Activated T-cell treated with anti-CD3 and anti-CD28 coated beads, Interleukin-2, amount 50 U/mL, for 24 hours (primary cell): Measurements from ENCODE around the gene ATXN7L1.
"Not testable (repeated sequence)": the region's sequence is repeated elsewhere in the genome, so short reads cannot be mapped to it uniquely, and the experiment has no call there.

ENCODE experiments used
- DNase-seq: peaks from one replicate; pipeline ENCODE4 v3.0.0-alpha.2; 2020
- H3K27ac Mint-ChIP-seq: 2 replicates; pipeline ENCODE4 v1.8.0; 2020; ENCODE audit warnings: mild to moderate bottlenecking, mixed read lengths
- H3K27me3 Mint-ChIP-seq: 2 replicates; pipeline ENCODE4 v1.8.0; 2020; ENCODE audit warnings: mixed read lengths
- H3K36me3 Mint-ChIP-seq: 2 replicates; pipeline ENCODE4 v1.8.0; 2020; ENCODE audit warnings: low read depth, mixed read lengths
- H3K4me1 Mint-ChIP-seq: 2 replicates; pipeline ENCODE4 v1.8.0; 2020; ENCODE audit warnings: low read depth, mixed read lengths
- H3K4me3 Mint-ChIP-seq: 2 replicates; pipeline ENCODE4 v1.8.0; 2020; ENCODE audit warnings: mild to moderate bottlenecking, moderate library complexity, mixed read lengths
- H3K9me3 Mint-ChIP-seq: 2 replicates; pipeline ENCODE4 v1.8.0; 2020; ENCODE audit warnings: mixed read lengths

The ATXN7L1 gene

DNA sequence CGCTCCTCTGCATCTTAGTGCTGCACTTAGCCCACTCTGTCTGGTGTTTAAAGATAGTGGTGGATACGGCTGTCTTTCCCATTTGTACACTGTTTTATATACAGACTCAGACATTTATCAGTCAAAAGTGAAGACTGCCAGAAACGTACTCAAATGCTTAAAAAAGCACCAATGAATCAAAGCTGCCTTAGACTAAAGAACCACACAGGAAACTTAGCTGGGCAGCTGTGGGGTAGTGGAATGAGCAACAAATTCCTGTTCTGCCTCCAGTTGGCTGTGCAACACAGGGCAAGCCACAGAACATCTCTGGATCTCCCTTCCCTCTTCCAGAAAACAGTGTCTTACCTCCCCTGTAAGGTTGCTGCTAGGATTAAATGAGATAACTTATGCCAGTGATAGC is 76.0 kb downstream of the ATXN7L1 start:
- DNase-seq: no peak
- H3K9me3 Mint-ChIP-seq: no peaks in the 10 kb centered on the region

GRCh38 chr7:105799677-105800076 is 76.7 kb downstream of the ATXN7L1 start:
- DNase-seq: no peak
- Mint-ChIP-seq H3K9me3 (no peaks in the 10 kb centered on the region), H3K27me3 (no peaks in the 10 kb centered on the region), H3K27ac (no peak overlapping the region), H3K36me3 (no peaks in the 10 kb centered on the region), H3K4me1 (peaks cover 40% of the 10 kb centered on the region), H3K4me3 (no peak overlapping the region)

More for the DNA sequence above, 76.0 kb downstream of the ATXN7L1 start:
- Mint-ChIP-seq H3K27me3 (no peaks in the 10 kb centered on the region), H3K36me3 (no peaks in the 10 kb centered on the region), H3K4me3 (no peak overlapping the region), H3K27ac (no peak overlapping the region), H3K4me1 (peaks cover 45% of the 10 kb centered on the region)

GRCh38 chr7:105799006-105799405 is 77.4 kb downstream of the ATXN7L1 start:
- no peak overlapping the region for H3K27ac Mint-ChIP-seq
- H3K9me3 Mint-ChIP-seq: no peaks in the 10 kb centered on the region

GRCh38 chr7:105797652-105798051 is 78.7 kb downstream of the ATXN7L1 start:
- no peak overlapping the region for H3K4me3 Mint-ChIP-seq
- no peak overlapping the region for H3K27ac Mint-ChIP-seq
- no peaks in the 10 kb centered on the region for H3K27me3 Mint-ChIP-seq
- H3K36me3 Mint-ChIP-seq: no peaks in the 10 kb centered on the region
- H3K4me1 Mint-ChIP-seq: peaks cover 40% of the 10 kb centered on the region
- no peak for DNase-seq
- H3K9me3 Mint-ChIP-seq: no peaks in the 10 kb centered on the region

More at GRCh38 chr7:105799006-105799405, 77.4 kb downstream of the ATXN7L1 start:
- Mint-ChIP-seq H3K36me3 (no peaks in the 10 kb centered on the region), H3K4me1 (peaks cover 40% of the 10 kb centered on the region), H3K4me3 (no peak overlapping the region), H3K27me3 (no peaks in the 10 kb centered on the region)
- DNase-seq: no peak

DNA sequence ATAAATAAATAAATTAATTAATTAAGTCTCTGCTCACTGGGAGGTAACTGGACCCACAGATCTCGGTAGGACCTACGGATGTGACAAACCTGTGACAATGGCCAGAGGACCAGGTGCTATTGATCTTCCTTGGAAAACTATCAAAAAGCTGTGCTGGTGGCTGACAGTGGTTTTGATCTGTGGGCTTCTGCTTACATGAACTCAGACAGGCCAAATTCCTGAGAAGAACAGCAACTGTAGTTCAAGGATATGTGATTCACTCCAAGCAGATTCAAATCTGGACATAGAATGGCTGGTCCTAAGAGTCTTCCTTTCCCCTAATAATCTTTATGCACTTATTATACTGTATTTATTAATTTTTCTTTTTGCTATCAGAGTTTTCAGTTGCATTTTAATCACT is 80.0 kb downstream of the ATXN7L1 start:
- Mint-ChIP-seq H3K4me3 (no peak overlapping the region), H3K27ac (no peak overlapping the region), H3K4me1 (peaks cover 37% of the 10 kb centered on the region), H3K9me3 (no peaks in the 10 kb centered on the region), H3K27me3 (no peaks in the 10 kb centered on the region), H3K36me3 (no peaks in the 10 kb centered on the region)
- DNase-seq: no peak

DNA sequence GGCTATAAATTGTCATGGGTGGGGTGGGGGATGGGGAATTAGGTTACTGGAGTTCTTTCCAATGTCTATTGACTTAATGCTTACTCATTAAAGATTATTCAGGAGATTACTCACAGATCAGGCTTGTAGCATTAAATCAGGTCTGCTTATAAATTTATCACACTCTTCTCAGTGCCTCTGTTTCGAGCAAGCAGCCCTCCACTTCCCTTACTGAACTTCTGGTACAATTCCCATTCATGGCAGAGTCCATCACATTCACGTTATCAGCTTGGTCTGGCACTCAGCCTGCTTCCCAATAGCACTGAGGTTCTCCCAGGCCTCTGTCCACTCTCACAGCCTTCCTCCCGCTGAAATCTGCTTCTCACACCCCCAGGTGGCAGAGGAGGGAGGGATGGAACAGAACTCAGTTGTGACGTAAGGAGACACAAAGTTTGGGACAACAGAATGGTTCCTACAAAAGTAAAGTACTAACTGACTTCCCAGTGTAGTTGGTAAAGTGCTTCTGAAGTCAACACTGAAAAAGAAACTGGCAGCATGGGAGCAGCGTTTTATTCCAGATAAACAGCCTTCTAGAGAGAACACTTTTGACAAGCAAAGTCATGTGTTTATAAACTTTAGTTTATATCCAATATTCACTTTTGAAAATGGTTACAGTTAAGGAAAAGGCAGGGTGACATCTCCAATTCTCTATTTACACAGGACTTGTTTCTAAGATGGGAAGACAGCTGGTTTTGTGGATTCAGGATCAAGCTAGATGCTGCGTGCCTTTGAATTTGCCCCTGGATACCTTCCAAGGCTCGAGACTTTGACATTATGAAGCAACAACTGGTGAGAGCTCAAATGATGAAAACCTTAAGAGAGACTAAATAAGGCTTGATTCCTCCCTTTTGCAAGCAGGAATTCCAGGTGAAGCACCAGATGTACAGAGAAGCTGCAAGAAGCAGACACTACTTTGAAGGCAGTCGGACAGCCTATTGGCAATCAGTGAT is 81.4 kb downstream of the ATXN7L1 start:
- Mint-ChIP-seq H3K4me3 (no peak overlapping the region), H3K4me1 (peaks cover 24% of the 10 kb centered on the region), H3K27ac (no peak overlapping the region), H3K9me3 (no peaks in the 10 kb centered on the region), H3K36me3 (no peaks in the 10 kb centered on the region), H3K27me3 (no peaks in the 10 kb centered on the region)
- no peak for DNase-seq

DNA sequence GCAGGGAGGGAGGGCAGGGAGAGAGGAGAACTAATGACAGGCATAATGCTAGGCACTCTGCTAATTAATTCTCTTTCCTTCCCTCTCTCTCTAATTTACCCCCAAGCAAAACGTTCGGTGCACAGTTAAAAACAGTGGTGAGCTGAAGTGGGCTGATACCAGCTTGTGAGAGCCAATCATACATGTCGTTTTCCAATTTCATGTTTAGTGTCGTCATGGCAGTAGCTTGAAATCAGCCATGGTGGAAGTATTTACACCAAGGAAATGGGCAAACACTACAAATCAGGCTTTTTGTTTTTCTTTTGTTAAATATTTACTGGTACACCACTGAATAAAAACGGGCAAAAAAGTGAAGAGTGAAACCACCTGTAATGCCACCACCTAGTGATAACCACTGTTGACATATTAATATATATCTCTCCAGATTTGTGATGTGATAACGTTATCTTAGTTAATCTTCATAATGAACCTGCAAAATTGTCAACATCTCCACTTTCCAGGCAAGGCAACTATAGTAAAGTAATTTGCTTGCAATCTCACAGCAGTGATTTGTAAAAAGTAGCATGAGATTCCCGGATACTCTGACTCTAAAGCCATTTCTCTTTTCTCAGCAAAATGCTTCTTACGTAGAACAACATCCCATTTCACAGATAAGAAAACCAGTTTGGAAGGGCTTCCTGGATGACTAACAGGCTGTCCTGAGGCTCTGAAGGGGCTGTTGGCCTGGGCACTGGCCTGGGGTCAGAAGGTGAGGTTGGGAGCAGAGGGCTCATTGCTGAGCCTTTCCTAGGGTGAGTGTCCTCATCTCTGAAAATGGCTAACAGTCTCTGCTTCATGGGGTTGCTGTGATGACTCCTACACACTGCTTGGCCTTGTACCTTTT is 83.7 kb downstream of the ATXN7L1 start:
- no peak for DNase-seq
- no peak overlapping the region for H3K4me3 Mint-ChIP-seq
- H3K27ac Mint-ChIP-seq: no peak overlapping the region
- no peaks in the 10 kb centered on the region for H3K27me3 Mint-ChIP-seq
- H3K36me3 Mint-ChIP-seq: no peaks in the 10 kb centered on the region
- no peaks in the 10 kb centered on the region for H3K9me3 Mint-ChIP-seq
- peaks cover 17% of the 10 kb centered on the region for H3K4me1 Mint-ChIP-seq

DNA sequence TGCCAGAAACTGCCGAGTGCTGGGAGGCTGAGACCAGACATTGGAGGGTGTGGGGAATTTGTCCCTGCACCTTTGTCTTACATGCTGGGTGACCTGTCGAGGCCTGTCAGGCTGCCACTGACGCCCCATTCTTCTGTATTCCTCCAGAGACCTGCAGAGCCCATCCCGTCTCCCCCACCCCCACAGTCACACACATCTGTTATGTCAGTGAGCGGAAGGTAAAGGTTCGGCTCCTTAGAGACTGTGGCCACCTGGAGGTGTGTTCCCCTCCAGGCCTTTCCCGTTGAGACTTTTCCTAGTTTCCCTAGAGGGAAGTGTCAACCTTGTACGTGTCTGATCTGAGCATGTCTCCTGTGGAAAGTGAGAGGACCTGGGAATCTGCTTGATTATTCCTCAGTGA is 84.5 kb downstream of the ATXN7L1 start:
- Mint-ChIP-seq H3K36me3 (no peaks in the 10 kb centered on the region), H3K4me3 (no peak overlapping the region), H3K4me1 (peaks cover 9% of the 10 kb centered on the region), H3K27ac (no peak overlapping the region), H3K9me3 (no peaks in the 10 kb centered on the region), H3K27me3 (no peaks in the 10 kb centered on the region)
- no peak for DNase-seq

GRCh38 chr7:105790996-105791395 is 85.4 kb downstream of the ATXN7L1 start:
- DNase-seq: no peak
- no peaks in the 10 kb centered on the region for H3K27me3 Mint-ChIP-seq
- no peak overlapping the region for H3K27ac Mint-ChIP-seq
- no peak overlapping the region for H3K4me3 Mint-ChIP-seq
- no peaks in the 10 kb centered on the region for H3K36me3 Mint-ChIP-seq
- no peaks in the 10 kb centered on the region for H3K9me3 Mint-ChIP-seq
- H3K4me1 Mint-ChIP-seq: peaks cover 6% of the 10 kb centered on the region

- not testable (repeated sequence) for H3K36me3 Mint-ChIP-seq, H3K9me3 Mint-ChIP-seq, H3K4me3 Mint-ChIP-seq, H3K27ac Mint-ChIP-seq, DNase-seq, H3K27me3 Mint-ChIP-seq, H3K4me1 Mint-ChIP-seq
Measured at GRCh38 chr7:105790452-105790851, 85.9 kb downstream of the ATXN7L1 start.

GRCh38 chr7:105788816-105789349 is 87.5 kb downstream of the ATXN7L1 start:
- H3K27ac Mint-ChIP-seq: no peak overlapping the region
- peaks cover 3% of the 10 kb centered on the region for H3K36me3 Mint-ChIP-seq
- H3K9me3 Mint-ChIP-seq: no peaks in the 10 kb centered on the region
- DNase-seq: no peak
- H3K4me3 Mint-ChIP-seq: no peak overlapping the region
- no peaks in the 10 kb centered on the region for H3K27me3 Mint-ChIP-seq
- peaks cover 12% of the 10 kb centered on the region for H3K4me1 Mint-ChIP-seq

GRCh38 chr7:105788356-105788755 is 88.0 kb downstream of the ATXN7L1 start:
- H3K36me3 Mint-ChIP-seq: peaks cover 3% of the 10 kb centered on the region
- no peak overlapping the region for H3K27ac Mint-ChIP-seq

GRCh38 chr7:105787793-105788192 is 88.6 kb downstream of the ATXN7L1 start:
- Mint-ChIP-seq H3K36me3 (peaks cover 3% of the 10 kb centered on the region), H3K4me1 (peaks cover 18% of the 10 kb centered on the region), H3K9me3 (no peaks in the 10 kb centered on the region), H3K27ac (no peak overlapping the region), H3K27me3 (no peaks in the 10 kb centered on the region), H3K4me3 (no peak overlapping the region)
- no peak for DNase-seq

More at GRCh38 chr7:105788356-105788755, 88.0 kb downstream of the ATXN7L1 start:
- Mint-ChIP-seq H3K4me3 (no peak overlapping the region), H3K4me1 (peaks cover 15% of the 10 kb centered on the region), H3K27me3 (no peaks in the 10 kb centered on the region), H3K9me3 (no peaks in the 10 kb centered on the region)
- DNase-seq: no peak
